8988T (cell line): ENCODE data around the gene GOLGA6L9.
"Not testable (repeated sequence)": the region's sequence is repeated elsewhere in the genome, so short reads cannot be mapped to it uniquely, and the experiment has no call there.

Experiments
- DNase-seq: peaks from one replicate; pipeline ENCODE4 v3.0.0; 2011

The GOLGA6L9 gene

GRCh38 chr15:82472269-82472982, 42.8 kb downstream of the GOLGA6L9 start:
- peak; percentile 0 for DNase-seq

- not testable (repeated sequence) for DNase-seq
Measured at GRCh38 chr15:82474596-82475325, 45.1 kb downstream of the GOLGA6L9 start.

DNA sequence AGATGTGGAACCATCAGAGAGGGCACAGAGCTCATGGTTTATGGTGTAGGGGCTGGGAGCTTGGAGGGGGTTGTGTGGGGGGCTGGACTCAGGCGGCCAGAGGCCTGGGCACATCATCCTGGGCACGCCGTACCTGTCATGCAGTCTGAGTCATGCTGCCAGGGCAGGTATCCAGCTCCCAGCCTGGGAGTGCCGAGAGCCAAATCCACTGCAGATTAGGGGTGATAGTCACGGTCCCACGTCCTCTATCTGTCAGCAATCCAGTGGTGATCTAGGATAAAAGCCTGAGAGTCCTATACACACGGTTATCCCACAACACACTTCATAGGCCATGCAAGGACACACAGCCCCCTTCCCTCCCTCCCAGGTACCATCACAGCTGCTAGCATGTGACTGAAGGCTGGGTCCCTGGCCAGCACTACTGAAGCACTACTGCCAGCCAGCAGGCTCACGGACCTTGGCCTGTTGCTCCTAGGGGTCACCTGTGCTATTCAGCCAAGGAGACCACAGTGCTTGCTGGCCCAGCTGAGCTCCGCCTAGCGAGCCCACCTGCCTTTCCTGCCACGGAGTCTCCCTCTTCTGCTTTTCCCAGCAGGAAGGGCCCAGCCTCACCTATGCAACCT, 45.8 kb downstream of the GOLGA6L9 start:
- not testable (repeated sequence) for DNase-seq

GRCh38 chr15:82476697-82477342, 47.2 kb downstream of the GOLGA6L9 start:
- DNase-seq: not testable (repeated sequence)

- DNase-seq: not testable (repeated sequence)
Measured at GRCh38 chr15:82477343-82478057, 47.9 kb downstream of the GOLGA6L9 start.
